HG02885 (cell line): ENCODE measurements around the gene SP100.

Source experiments
- ATAC-seq: cut with Tn5 transposase; IDR thresholded peaks from one replicate; pipeline ENCODE4 v1.9.1; 2021; ENCODE audit warnings: mild to moderate bottlenecking; ENCODE audit not compliant: unreplicated experiment, poor library complexity

SP100 gene

DNA sequence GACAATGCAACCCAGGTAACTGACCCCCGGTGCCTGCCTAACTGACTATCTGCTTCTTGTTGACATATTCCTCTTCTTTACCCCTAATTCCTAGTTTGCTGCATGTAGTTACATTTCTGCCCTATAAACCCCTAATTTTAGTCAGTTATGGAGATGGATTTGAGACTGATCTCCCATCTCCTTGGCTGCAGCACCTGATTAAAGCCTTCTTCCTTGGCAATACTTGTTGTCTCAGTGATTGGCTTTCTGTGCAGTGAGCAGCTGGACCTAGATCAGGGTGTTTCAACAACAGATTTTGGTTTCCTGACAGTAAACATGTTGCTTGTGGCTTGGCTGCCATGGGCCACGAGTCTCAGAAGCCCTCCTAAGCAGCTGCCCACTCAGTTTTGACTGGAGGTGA lies 105.4 kb downstream of the SP100 start:
- ATAC-seq, result no peak

DNA sequence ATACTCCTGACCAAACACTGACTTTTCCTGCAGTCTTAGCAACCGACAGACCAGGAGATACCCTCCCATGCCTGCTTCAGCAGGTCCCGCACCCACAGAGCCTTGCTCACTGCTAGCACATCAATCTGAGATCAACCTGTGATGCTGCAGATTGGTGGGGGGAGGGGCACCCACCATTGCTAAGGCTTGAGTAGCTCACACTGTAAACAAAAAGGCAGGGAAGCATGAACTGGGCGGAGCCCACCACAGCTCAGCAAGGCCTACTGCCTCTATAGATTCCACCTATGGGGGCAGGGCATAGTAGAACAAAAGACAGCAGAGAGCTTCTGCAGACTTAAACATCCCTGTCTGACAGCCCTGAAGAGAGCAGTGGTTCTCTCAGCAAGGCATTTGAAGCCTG lies 109.7 kb downstream of the SP100 start:
- ATAC-seq, result no peak

DNA sequence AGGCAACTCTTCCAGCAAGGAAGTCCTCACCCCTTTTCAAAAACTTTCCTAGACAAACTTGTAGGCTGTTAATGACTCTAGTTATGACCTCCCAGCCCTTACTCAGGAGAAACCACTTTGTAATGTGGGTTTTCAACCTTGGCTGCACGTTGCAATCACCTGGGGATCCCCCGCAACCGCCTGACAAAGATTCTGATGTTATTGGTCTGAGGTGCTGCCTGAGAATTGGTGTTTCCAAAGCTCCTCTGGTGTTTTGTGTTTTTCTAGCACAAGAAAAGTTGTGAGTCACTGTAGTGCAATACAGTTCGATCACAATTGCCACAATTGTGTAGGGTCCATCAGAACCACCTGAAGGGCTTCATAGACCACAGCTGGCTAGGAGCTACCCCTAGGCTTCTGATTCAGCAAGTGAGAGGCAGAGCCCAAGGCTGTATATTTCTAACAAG lies 121.6 kb downstream of the SP100 start:
- ATAC-seq, result peak; percentile 69

DNA sequence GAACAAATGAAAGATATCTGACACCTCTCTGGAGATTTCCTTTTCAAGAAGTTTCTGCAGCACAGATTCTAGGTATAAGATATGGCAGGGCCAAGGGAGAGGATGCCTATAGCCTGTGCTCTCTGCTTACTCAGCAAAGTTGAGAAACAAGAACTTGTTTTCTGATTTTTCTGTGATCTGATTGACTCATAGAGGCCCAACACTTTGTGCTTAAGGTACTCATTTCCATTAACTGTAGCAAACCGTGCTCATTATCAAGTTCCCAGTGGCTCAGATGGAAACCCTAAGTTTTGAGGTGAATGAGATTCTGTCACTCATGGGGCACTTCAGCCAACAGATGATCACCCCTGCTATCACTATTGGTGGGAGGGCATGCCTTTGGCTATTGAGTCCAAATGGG lies 124.3 kb downstream of the SP100 start:
- ATAC-seq, result no peak

DNA sequence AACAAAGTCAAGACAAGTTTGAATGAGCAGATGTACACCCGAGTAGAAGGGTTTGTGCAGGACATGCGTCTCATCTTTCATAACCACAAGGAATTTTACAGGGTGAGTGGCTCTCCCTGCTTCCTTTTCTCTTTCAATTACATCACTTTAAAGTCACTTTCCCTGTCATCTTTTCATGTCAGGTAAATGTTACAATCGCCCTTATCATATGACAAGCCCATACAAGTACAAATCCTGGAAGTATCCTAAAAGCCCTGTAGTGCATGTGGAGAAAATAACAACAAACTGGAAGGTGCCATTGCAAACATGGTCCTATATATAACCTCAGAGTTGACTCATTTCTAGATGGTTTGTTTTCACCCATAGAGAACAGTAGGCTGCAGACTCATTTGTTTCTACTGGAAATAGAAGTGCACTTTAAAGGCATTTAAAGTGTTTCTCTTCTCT lies 126.0 kb downstream of the SP100 start:
- peak; percentile 81 for ATAC-seq

DNA sequence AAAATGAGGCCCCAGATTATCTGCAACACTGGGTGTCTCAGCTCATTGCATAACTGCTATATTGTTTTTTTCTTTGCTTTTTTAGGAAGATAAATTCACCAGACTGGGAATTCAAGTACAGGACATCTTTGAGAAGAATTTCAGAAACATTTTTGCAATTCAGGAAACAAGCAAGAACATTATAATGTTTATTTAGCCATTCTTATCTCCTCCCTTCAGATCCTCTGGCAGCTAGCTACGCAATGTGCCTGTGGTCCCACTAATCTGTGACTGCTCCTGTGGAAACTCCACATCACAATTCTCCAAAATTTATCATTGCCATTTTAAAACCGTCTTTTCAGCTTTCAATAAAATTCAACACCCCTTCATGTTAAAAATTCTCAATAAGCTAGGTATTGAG lies 126.8 kb downstream of the SP100 start:
- no peak for ATAC-seq

DNA sequence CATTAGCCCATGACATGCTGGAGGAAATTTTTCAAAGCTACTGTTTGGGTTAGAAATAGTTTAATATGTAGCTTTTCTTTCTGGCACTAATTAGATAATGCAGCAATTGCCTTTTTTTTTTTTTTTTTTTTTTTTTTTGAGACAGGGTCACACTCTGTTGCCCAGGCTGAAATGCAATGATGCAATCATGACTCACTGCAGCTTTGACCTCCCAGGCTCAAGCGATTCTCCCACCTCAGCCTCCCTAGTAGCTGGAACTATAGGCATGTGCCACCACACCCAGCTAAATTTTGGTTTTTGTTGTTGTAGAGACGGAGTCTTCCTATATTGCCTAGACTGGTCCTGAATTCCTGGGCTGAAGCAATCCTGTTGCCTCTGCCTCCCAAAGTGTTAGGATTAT lies 136.2 kb downstream of the SP100 start:
- no peak for ATAC-seq

DNA sequence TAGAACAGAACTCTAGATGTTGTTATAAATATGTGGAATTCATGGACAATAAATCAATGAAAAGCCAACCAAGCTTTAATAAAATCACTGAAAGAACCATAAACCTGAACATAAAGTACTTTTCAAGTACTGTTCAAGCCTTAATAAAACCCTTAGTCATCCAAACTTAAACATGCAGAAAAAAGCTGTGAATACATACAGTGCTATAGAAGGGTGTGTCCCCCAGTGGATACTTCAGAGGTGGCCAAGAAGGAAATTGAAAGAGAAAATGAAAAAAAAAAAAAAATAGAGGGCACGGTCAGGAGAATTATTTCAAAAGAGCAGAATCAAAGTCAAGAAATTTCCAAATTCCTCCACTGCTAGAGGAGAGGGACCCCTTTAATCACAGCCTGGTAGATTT lies 141.1 kb downstream of the SP100 start:
- no peak for ATAC-seq

DNA sequence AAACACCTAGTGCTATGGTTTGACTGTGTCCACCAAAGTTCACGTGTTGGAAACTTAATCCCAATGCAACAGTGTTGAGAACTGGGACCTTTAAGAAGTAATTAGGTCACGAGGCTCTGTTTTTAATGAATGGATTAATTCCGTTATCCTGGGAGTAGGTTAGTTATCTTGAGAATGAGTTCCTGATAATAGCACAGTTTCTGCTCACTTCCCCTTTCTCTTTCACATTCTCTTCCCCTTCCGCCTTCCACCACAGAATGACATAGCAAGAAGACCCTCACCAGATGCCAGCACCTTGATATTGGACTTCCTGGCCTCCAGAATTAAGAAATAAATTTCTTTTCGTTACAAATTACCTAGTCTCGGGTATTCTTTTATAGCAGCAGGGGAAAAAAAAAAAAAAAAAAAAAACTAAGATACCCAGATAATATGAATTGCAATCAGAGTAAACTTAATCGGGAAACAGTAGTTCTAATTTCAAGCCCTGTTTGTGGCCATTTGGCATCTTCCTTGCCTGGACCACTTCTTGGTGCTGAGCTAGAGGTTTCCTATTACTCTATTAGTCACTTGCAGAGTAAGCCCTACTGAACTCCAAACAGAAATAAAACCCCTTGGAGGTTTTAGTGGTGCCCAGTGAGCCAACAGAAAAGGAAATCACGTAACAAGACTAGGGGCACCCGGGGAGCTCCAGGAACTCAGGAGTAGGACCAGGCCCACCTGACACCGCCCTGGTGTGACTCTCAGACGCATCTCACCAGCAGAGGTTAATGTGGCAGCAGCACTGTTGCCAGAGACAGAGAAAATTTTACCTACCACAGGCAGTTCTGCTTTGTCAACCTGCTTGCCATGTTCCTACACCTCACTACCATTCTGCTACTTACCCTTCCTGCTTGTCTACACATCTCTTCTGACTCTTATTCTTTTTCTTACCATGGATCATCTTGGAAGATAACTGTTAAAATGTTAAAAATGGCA lies 149.1 kb downstream of the SP100 start:
- no peak for ATAC-seq

DNA sequence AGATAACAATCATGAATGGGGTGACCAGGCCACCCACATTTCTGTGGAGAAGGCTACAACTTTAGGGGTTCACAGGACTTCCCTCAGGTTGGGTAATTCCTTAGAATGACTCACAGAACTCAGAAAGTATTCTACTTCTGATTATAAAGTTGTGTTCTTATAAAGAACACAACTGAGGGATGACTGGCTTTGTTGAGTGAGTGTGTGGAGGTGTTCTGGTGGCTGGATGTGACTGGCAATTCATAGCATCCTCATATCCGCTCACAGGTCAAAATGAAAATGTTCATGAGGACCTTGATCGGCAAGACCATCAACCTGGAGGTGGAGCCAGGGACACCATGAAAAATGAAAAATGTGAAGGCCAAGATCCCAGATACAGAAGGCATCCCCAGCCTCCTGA lies 153.3 kb downstream of the SP100 start:
- ATAC-seq, result no peak

DNA sequence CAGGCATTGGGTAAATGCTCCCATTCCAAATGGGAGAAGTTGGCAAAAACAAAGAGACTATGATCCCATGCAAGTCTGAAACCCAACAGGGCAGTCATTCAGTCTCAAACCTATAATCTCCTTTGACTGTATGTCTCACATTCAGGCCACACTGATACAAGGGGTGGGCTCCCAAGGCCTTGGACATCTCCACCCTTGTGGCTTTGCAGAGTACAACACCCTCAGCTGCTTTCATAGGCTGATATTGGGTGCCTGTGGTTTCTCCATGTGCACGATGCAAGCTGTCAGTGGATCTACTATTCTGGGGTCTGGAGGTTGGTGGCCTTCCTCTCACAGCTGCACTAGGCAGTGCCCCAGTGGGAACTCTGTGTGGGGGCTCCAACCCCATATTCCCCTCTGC lies 155.0 kb downstream of the SP100 start:
- no peak for ATAC-seq

DNA sequence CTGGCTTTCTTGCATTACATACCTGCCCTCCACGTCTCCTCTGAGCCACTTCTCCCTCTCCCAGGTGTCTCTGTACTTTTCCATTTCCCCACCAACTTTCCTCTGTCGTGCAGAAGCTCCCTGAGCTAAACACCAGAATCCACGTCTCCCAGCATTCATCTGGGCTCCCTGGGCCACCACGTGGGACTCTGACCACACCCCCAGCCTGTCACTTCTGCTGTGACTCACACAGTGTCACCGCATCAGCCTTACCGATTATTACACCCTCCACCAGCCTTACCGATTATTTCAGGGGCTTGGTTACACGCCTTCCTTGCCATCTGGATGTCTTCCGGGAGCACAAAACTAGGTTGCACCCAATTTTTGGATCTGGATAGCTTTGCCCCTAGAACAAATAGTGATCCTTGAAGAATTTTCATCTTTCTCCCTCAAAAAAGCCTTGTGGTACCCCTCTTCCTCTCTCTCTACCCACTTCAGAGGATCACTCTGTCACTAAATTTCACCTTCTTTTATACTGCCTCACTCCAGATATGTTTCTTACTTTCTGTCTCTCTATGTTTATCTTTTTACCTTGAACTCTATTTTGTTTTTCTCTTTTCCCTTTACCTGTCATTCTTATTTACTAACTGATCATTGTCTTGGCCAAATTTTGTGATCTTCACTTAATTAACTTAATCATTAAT lies 159.8 kb downstream of the SP100 start:
- ATAC-seq, result no peak

DNA sequence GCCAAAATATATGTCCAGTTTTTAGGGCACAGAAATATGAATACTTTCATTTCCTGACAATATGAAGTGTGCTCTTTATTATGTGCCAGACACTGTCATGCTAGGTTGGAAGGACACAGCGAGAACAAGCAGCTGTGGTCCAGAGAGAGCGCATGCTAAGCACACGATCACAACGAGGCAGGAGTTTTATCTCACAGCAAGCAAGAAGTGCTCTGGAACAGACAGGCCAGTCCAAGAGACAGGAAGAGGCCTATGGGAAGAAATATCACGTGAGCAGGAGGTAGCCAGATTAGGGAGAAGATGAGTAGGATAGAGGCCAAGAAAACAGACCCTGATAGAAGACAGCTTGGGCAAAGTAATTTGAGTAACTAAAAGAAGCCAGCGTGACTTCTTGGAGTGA lies 161.1 kb downstream of the SP100 start:
- ATAC-seq, result no peak

DNA sequence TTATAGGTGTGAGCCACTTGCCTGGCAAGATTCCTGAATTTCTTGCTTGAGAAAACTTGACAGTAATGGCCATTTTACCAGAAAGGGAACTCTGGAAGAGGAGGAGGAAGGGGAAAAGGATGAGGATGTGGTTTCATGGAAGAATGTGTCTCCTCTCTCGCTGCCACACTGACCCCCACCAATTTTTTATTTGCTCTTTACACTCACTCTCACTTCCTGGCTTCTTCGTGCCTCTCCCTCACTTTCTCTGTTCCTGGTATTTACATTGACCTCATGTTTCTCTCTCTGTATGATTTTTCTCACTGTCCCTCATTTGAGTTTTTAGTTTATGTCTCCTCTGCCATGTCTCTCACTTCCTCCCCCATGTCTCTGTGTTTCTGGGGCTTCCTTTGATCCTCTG lies 162.1 kb downstream of the SP100 start:
- ATAC-seq, result peak; percentile 55

DNA sequence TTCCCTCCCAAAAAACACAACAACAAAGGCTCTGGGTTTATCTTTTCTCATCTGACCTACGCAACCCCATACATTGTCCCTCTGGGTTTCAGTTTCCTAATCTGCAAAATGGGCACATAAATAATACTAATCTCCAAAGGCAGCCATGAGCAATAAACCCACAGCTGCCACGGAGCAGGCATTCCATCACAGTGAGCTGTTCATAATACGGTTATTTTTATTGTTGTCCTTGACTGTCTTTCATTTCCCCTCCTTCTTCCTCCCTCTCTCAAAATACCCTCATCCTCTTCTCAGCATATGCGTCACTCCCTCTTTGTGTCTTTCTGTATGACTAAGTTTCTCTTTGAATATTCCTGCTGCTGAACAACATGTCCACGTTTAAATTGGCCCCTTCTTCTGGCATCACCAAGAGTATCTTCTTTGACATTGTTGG lies 166.9 kb downstream of the SP100 start:
- ATAC-seq, result peak; percentile 68

DNA sequence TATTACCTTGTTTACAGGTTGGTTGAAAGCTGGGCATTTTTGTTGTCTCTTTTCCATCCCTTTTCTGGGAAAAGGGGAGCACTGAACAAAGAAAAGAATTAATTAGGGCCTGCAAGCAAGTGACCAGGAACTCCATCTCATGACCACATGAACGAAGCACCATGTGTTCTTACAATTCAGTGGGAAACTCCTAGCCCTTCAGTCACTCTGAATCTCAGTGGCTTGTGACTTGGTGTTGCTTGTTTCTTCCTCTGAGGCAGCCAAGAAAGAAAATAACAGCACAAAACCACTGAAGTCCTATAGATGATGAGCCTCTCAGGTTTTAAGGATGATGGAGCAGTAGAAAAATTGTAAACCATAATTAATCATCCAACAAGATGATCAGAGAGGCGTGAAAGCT lies 167.6 kb downstream of the SP100 start:
- no peak for ATAC-seq

DNA sequence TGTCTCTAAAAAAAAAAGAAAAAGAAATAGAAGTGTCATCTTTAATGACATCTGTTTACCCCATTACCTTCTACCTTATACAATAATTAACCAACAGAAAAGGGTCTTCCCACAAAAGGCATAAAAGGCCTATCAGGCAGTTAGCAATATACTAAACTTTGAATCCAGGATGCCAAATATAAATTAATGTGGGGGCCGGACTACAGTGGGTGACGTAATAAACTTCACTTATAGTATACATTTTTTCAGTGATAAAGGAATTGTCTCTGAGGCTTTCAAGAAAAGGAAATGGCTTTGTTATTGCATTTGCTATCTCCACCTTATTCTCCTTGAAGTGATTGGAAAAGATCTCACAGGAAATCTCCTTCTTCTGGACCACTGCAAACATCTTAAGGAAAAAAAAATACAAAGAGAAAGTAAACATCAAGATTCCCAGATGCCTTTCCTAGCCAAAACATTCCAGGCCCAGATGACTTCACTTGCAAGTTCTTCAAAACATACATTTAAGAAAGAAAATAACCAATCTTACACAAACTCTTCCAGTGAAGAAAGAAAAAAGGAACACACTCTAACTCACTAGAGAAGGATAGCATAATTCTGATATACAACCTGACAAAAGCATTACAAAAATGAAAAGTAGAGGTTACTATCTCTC lies 170.5 kb downstream of the SP100 start:
- ATAC-seq, result no peak

DNA sequence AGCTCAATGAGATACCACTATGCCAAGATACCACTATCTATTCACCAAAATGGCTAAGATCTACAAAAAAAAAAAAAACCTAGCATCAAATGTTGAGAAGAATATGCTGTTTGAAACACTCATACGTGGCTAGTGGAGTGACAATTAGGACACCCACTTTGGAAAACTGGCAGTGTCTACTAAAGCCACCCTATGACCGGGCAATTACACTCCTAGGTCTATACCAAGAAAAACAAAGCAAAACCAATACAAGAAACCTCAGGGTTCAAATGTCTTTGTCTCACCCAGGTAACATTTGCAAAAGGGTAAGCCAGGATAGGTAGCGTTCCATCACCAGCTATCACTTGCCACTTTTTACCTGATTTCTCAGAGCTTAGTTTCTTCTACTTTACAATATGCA lies 173.0 kb downstream of the SP100 start:
- peak; percentile 2 for ATAC-seq

DNA sequence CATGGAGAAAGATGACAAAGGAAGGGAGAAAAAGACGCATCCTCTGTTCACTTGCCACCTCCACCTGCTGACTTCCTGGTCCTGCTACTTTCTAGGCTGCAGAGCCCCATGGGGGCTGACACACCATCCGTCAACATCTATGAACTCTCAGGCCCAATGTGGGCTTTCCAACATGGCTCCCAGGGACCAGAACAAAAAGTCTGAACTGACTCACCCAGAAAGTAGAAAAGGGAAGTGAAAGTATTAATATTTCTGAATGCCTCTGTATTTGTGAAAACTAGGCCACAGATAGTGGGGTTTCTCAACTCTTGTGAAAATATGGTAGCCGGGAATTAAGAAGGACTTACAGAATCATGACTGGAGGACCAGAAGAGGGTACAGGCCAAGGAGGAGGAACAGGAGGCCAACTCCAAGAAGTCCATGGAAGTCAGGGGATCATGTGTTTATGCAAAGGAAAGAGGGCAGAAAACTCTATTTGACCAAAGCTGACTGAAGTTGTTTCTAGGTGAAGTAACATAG lies 173.6 kb downstream of the SP100 start:
- ATAC-seq, result peak; percentile 90

DNA sequence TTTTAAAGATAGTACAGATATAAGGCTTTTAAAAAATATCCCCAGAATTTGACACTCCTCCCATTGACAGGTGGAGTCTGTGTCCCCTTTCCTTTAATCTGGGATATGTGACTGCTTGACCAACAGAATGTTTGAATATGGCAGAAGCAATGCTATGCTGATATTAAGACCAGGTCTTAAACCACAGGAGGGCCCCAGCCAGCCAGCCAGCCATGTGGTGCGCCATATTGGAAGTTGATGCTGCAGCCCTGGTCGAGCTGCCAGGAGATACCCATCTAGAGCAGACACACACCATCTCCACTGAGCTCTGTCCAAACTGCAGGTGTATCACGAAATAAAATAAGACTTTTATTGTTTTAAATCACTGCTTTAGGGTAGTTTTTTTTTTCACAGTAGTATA lies 174.3 kb downstream of the SP100 start:
- no peak for ATAC-seq

DNA sequence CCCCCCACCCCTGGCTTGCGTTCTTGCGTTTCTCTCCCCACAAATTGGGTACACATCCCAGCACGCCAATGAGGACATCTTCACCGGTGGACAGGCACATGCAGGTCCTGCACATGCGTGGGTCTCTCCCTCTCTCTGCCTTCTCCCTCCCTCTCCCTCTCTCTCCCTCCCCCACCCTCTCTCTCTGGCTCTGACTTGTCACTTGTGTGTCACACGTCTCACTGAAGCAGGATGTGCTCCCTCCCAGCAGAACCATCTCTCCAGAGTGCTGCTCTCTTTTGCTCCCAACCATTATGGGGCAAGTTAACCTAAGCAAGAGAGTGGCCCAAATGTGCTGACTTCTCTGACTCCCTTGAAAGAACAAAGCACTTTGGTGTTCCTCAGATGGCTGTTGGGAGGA lies 175.8 kb downstream of the SP100 start:
- ATAC-seq, result no peak
